Lower leg skin (tissue), 4 donors: ENCODE results near the gene S100B. TPM values are rescaled to one million over a fixed set of nuclear protein-coding genes. Genes with fewer than 3 reads are reported as not detected.

Experiments
- DNase-seq, 2 donors: peaks; one replicate each; pipeline ENCODE4 v3.0.0-alpha.2; 2019; ENCODE audit warnings: low spot score in 2 of 2
- H3K4me3 ChIP-seq: fragments of 200-600 bp; sonication (generic); 2 replicates; pipeline ENCODE4 v1.5.1; 2017; ENCODE audit warnings: mild to moderate bottlenecking, low read depth; ENCODE audit not compliant: poor library complexity, severe bottlenecking
- POLR2A ChIP-seq, 2 donors: fragments of 450-650 bp; IDR thresholded peaks; one replicate each; pipeline ENCODE4 v1.6.1; 2016 to 2017; ENCODE audit warnings: antibody characterized with exemption in 2 of 2, mild to moderate bottlenecking in 1 of 2, moderate library complexity in 1 of 2
- WGBS, 2 donors: methylation state at CpG; one replicate each; pipeline ENCODE4 v1.1.5; 2018; 5-methylcytosine and 5-hydroxymethylcytosine counted together
- intact Hi-C: fragments of 100-400 bp; cut with DNase I; formaldehyde crosslinking; loops from one replicate; pipeline ENCODE4 v1.15.0; 2023; ENCODE audit warnings: low total_unique reads
- total RNA-seq, 4 donors: library from RNA; depleted of rRNA; stranded (reverse); fragments of >200 nt; gene quantifications; one replicate each; pipeline ENCODE4 v1.1.0, GENCODE V29; 2016
- TF ChIP-seq, protein P1 (sequence below), 3 donors: fragments of 450-650 bp; IDR thresholded peaks; one replicate each; pipeline ENCODE4 v1.5.1; 2016; ENCODE audit warnings: antibody characterized with exemption in 3 of 3, mild to moderate bottlenecking in 3 of 3, moderate library complexity in 2 of 3

Gene S100B
- total RNA-seq, 4 donors from 2014 or later = 5.4 to 18.3 (median 13.7) TPM

DNA sequence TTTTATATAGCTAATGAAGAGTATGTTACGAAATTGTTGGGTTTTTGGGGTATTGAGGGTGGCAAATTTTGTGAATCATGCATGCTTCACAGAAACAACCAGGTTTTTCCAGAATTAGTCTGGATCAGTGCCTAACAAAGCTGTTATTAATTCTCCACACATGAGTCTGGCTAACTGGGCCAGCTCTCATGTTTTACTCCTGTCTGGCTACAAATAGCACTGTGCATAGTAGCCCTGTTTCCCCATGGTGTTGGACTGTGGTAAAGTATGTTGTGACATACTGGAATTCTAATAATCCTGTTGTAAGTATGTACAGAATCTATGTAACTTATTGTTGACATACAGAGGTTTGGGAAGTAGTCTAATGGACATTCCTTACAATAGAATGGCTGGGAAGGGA, 35.8 kb downstream of the S100B start:
- no peak for TF ChIP-seq POLR2A (IDR thresholded peaks at IDR 0.05)
- TF ChIP-seq, protein P1, sequence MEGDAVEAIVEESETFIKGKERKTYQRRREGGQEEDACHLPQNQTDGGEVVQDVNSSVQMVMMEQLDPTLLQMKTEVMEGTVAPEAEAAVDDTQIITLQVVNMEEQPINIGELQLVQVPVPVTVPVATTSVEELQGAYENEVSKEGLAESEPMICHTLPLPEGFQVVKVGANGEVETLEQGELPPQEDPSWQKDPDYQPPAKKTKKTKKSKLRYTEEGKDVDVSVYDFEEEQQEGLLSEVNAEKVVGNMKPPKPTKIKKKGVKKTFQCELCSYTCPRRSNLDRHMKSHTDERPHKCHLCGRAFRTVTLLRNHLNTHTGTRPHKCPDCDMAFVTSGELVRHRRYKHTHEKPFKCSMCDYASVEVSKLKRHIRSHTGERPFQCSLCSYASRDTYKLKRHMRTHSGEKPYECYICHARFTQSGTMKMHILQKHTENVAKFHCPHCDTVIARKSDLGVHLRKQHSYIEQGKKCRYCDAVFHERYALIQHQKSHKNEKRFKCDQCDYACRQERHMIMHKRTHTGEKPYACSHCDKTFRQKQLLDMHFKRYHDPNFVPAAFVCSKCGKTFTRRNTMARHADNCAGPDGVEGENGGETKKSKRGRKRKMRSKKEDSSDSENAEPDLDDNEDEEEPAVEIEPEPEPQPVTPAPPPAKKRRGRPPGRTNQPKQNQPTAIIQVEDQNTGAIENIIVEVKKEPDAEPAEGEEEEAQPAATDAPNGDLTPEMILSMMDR (IDR thresholded peaks at IDR 0.05) = no peak
- DNase-seq = no peak
- H3K4me3 ChIP-seq = no peak overlapping the region
- intact Hi-C loops = no loop called here
- 76% methylated on average over 1 of the region's 1 CpG for WGBS, 2 donors

GRCh38 chr21:46568562-46568961, 36.3 kb downstream of the S100B start:
- TF ChIP-seq, protein P1 (IDR thresholded peaks at IDR 0.05) = no peak
- no peak for TF ChIP-seq POLR2A (IDR thresholded peaks at IDR 0.05)
- intact Hi-C loops = no loop called here
- WGBS, 2 donors = 92 to 93% methylated on average over 4 of the region's 4 CpGs
- H3K4me3 ChIP-seq = no peak overlapping the region
- DNase-seq = no peak

- TF ChIP-seq, protein P1 (IDR thresholded peaks at IDR 0.05) = no peak
- TF ChIP-seq POLR2A (IDR thresholded peaks at IDR 0.05) = no peak
- intact Hi-C loops = no loop called here
- WGBS, 2 donors = 94 to 97% methylated on average over 15 of the region's 15 CpGs
- no peak for DNase-seq
- H3K4me3 ChIP-seq = no peak overlapping the region
Observed at GRCh38 chr21:46567348-46567747, 37.5 kb downstream of the S100B start.

- intact Hi-C loops = no loop called here
- TF ChIP-seq POLR2A (IDR thresholded peaks at IDR 0.05) = no peak
- TF ChIP-seq, protein P1 (IDR thresholded peaks at IDR 0.05) = no peak
- 80 to 83% methylated on average over 10 of the region's 10 CpGs for WGBS, 2 donors
- H3K4me3 ChIP-seq = no peak overlapping the region
- DNase-seq = no peak
Observed at GRCh38 chr21:46564391-46564790, 40.5 kb downstream of the S100B start.

DNA sequence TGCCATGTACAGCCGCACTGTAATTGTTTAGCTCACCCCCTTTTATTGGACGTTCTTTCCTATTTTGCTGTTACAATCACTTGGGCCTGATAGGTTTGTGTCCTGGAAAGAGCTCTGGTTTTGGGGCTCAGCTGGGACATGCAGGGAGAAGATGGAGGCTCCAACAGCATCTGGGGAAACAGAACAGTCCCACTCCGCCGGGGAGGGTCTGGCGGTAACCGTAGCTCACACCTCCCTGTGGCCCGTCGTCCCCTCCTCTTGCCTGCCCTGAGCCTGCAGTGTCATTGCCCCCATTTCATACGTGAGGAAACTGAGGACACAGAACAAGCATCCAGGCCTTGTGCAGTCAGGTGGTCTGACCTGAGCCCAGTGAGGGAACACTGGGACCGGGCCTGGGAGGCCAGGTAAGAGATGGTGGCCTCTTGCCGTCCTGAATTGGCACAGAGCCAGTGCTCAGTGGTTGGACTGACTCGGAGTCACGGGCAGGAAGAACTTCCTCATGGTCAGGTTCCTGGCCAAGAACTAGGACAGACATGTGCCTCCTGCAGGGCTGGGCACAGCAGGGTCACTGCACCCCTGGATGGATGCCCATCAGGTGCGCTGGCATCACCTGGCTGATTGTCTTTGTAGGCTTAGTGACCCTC, 41.8 kb downstream of the S100B start:
- peak in 1 of 2 donors; percentile 81 for DNase-seq
- intact Hi-C loops = no loop called here
- no peak for TF ChIP-seq POLR2A (IDR thresholded peaks at IDR 0.05)
- TF ChIP-seq, protein P1 (IDR thresholded peaks at IDR 0.05) = no peak
- no peak overlapping the region for H3K4me3 ChIP-seq
- 82 to 91% methylated on average over 14 of the region's 14 CpGs for WGBS, 2 donors

DNA sequence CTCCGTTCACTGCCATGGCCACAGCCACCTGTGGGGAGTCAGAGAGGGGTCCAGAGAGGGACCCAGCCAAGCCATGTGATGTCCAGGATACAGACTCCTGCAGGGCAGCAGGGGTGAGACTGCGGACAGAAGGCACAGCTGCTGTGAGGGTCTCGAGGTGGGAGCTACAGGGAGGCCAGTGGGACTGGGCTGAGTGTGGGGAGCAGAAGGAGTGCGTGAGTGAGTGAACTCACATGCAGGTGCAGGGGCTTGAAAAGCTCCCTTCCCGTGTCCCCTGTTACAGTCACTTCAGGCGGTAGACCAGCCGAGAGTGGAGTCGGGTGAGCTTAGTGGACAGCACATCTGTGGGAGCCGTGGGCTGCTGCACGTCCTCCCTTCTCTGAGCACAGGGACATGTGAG, 42.4 kb downstream of the S100B start:
- no peak overlapping the region for H3K4me3 ChIP-seq
- TF ChIP-seq POLR2A (IDR thresholded peaks at IDR 0.05) = no peak
- TF ChIP-seq, protein P1 (IDR thresholded peaks at IDR 0.05) = no peak
- WGBS, 2 donors = 95 to 96% methylated on average over 10 of the region's 10 CpGs
- DNase-seq = peak in 1 of 2 donors; percentile 75
- intact Hi-C loops = no loop called here
